M059J (cell line): ENCODE data around the gene SMC4. TPM values are rescaled to one million over a fixed set of nuclear protein-coding genes. Genes with fewer than 3 reads are reported as not detected.
A peak's percentile ranks its signal among the peaks of the same experiment; 100 is the strongest.
"Not testable (repeated sequence)": the region's sequence is repeated elsewhere in the genome, so short reads cannot be mapped to it uniquely, and the experiment has no call there.

ENCODE experiments used
- DNase-seq: peaks from one replicate; pipeline ENCODE4 v3.0.0-alpha.2; 2012; ENCODE audit warnings: low read depth
- total RNA-seq: library from RNA; depleted of rRNA; stranded (reverse); fragments of >200 nt; shearing (Covaris generic); gene quantifications from 2 replicates; pipeline ENCODE4 v1.2.3, GENCODE V29; 2014; rRNA removed

SMC4 gene
- total RNA-seq: 116 and 164 TPM in 2 replicates

- DNase-seq: peak; percentile 98
Measured at GRCh38 chr3:160399125-160400029, at the start of gene SMC4, which contains the start of gene IFT80. Gene SMC4, plus strand, starts transcription at chr3:160399650. Its CDS starts 1,177 bp downstream, at chr3:160400827. Gene IFT80, minus strand, starts transcription at chr3:160399225. Its CDS starts 14,625 bp downstream, at chr3:160384600.

GRCh38 chr3:160355826-160356225 is 43.6 kb upstream of the SMC4 start:
- DNase-seq: no peak

GRCh38 chr3:160362896-160363295 is 36.6 kb upstream of the SMC4 start:
- DNase-seq: not testable (repeated sequence)

GRCh38 chr3:160365869-160366522 is 33.5 kb upstream of the SMC4 start:
- no peak for DNase-seq

- DNase-seq: peak; percentile 9
Measured at GRCh38 chr3:160368804-160369203, 30.6 kb upstream of the SMC4 start.

- no peak for DNase-seq
Measured at GRCh38 chr3:160369784-160370183, 29.7 kb upstream of the SMC4 start.

GRCh38 chr3:160370987-160371857 is 28.2 kb upstream of the SMC4 start:
- no peak for DNase-seq

- peak; percentile 69 for DNase-seq
Measured at GRCh38 chr3:160372780-160373179, 26.7 kb upstream of the SMC4 start.

- DNase-seq: no peak
Measured at GRCh38 chr3:160373655-160374054, 25.8 kb upstream of the SMC4 start.

GRCh38 chr3:160374472-160374871 is 25.0 kb upstream of the SMC4 start:
- peak; percentile 11 for DNase-seq

- DNase-seq: no peak
Measured at GRCh38 chr3:160374925-160375324, 24.5 kb upstream of the SMC4 start.

GRCh38 chr3:160376681-160377080 is 22.8 kb upstream of the SMC4 start:
- DNase-seq: peak; percentile 7

GRCh38 chr3:160378331-160379109 is 20.9 kb upstream of the SMC4 start:
- DNase-seq: no peak

GRCh38 chr3:160379628-160380214 is 19.7 kb upstream of the SMC4 start:
- peak; percentile 37 for DNase-seq

- DNase-seq: peak; percentile 27
Measured at GRCh38 chr3:160381470-160381869, 18.0 kb upstream of the SMC4 start.

GRCh38 chr3:160384639-160385318 is 14.7 kb upstream of the SMC4 start:
- no peak for DNase-seq

- no peak for DNase-seq
Measured at GRCh38 chr3:160390565-160391138, 8.8 kb upstream of the SMC4 start.

- no peak for DNase-seq
Measured at GRCh38 chr3:160392798-160393197, 6.7 kb upstream of the SMC4 start.

GRCh38 chr3:160393346-160394008 is 6.0 kb upstream of the SMC4 start:
- no peak for DNase-seq
